ENCODE results near the gene ADH1B.
"Not testable (repeated sequence)": the region's sequence is repeated elsewhere in the genome, so short reads cannot be mapped to it uniquely, and the experiment has no call there.

Gene ADH1B

GRCh38 chr4:99321241-99322191 is at the start of gene ADH1B:
Gene ADH1B, minus strand, starts transcription at chr4:99321401. Its CDS starts 70 bp downstream, at chr4:99321331.
- DNase-seq: no peak

- not testable (repeated sequence) for DNase-seq
Observed at GRCh38 chr4:99367817-99368216, 46.6 kb upstream of the ADH1B start.

- DNase-seq: no peak
Observed at GRCh38 chr4:99366491-99366890, 45.3 kb upstream of the ADH1B start.

- DNase-seq: no peak
Observed at GRCh38 chr4:99362768-99363167, 41.6 kb upstream of the ADH1B start.

GRCh38 chr4:99361899-99362275 is 40.7 kb upstream of the ADH1B start:
- DNase-seq: no peak

GRCh38 chr4:99361268-99361898 is 40.2 kb upstream of the ADH1B start:
- no peak for DNase-seq

- DNase-seq: no peak
Observed at GRCh38 chr4:99359480-99360204, 38.4 kb upstream of the ADH1B start.

GRCh38 chr4:99357948-99358347 is 36.7 kb upstream of the ADH1B start:
- DNase-seq: no peak

GRCh38 chr4:99356992-99357391 is 35.8 kb upstream of the ADH1B start:
- DNase-seq: no peak

GRCh38 chr4:99356149-99356548 is 34.9 kb upstream of the ADH1B start:
- DNase-seq: not testable (repeated sequence)

- no peak for DNase-seq
Observed at GRCh38 chr4:99352602-99353537, 31.7 kb upstream of the ADH1B start, which contains the start of gene ADH1C. Gene ADH1C, minus strand, starts transcription at chr4:99352746. Its CDS starts 71 bp downstream, at chr4:99352675.

- no peak for DNase-seq
Observed at GRCh38 chr4:99351487-99351886, 30.3 kb upstream of the ADH1B start.

- DNase-seq: no peak
Observed at GRCh38 chr4:99349338-99349737, 28.1 kb upstream of the ADH1B start.

GRCh38 chr4:99342624-99343023 is 21.4 kb upstream of the ADH1B start:
- DNase-seq: not testable (repeated sequence)

- DNase-seq: no peak
Observed at GRCh38 chr4:99341426-99341825, 20.2 kb upstream of the ADH1B start.

- no peak for DNase-seq
Observed at GRCh38 chr4:99339172-99339571, 18.0 kb upstream of the ADH1B start.

- no peak for DNase-seq
Observed at GRCh38 chr4:99336553-99336952, 15.4 kb upstream of the ADH1B start.

- no peak for DNase-seq
Observed at GRCh38 chr4:99334880-99335279, 13.7 kb upstream of the ADH1B start.

GRCh38 chr4:99330648-99331047 is 9.4 kb upstream of the ADH1B start:
- DNase-seq: no peak

- no peak for DNase-seq
Observed at GRCh38 chr4:99329876-99330275, 8.7 kb upstream of the ADH1B start.

- no peak for DNase-seq
Observed at GRCh38 chr4:99324979-99325378, 3.8 kb upstream of the ADH1B start.

- no peak for DNase-seq
Observed at GRCh38 chr4:99324361-99324760, 3.2 kb upstream of the ADH1B start.

Data from CD4-positive, alpha-beta T cell treated with Interleukin-6 for 4 hours (primary cell).